H9 (cell line): Measurements from ENCODE around the gene DAB2IP. TPM values are rescaled to one million over a fixed set of nuclear protein-coding genes. Genes with fewer than 3 reads are reported as not detected.

ENCODE experiments used
- DNase-seq: peaks from one replicate; pipeline ENCODE4 v3.0.0-alpha.2; 2017
- H2AFZ ChIP-seq: one replicate; pipeline ENCODE4 v1.6.1; 2013; ENCODE audit warnings: mild to moderate bottlenecking, low read length, control low read depth, moderate library complexity
- H2AK5ac ChIP-seq: 2 replicates; pipeline ENCODE4 v1.6.1; 2013; ENCODE audit warnings: low read length, control low read depth, mixed read lengths; ENCODE audit not compliant: insufficient read length
- H2BK120ac ChIP-seq: one replicate; pipeline ENCODE4 v1.6.1; 2013; ENCODE audit warnings: low read depth, mild to moderate bottlenecking, low read length, control low read depth, inconsistent platforms; ENCODE audit not compliant: poor library complexity, severe bottlenecking
- H2BK12ac ChIP-seq: 2 replicates; pipeline ENCODE4 v1.6.1; 2013; ENCODE audit warnings: low read length, control low read depth, mixed read lengths, low read depth; ENCODE audit not compliant: insufficient read length
- H2BK15ac ChIP-seq: 2 replicates; pipeline ENCODE4 v1.6.1; 2013; ENCODE audit warnings: low read depth, low read length, control low read depth
- H2BK20ac ChIP-seq: one replicate; pipeline ENCODE4 v1.6.1; 2013; ENCODE audit warnings: low read depth, mild to moderate bottlenecking, low read length, control low read depth, inconsistent platforms; ENCODE audit not compliant: poor library complexity, severe bottlenecking
- H2BK5ac ChIP-seq: 2 replicates; pipeline ENCODE4 v1.6.1; 2013; ENCODE audit warnings: low read length, control low read depth, mixed read lengths; ENCODE audit not compliant: insufficient read length
- H3K14ac ChIP-seq: 2 replicates; pipeline ENCODE4 v1.6.1; 2013; ENCODE audit warnings: low read length, control low read depth; ENCODE audit not compliant: insufficient read depth
- H3K18ac ChIP-seq: 2 replicates; pipeline ENCODE4 v1.6.1; 2013; ENCODE audit warnings: low read depth, mild to moderate bottlenecking, mixed read lengths, low read length, control low read depth; ENCODE audit not compliant: insufficient read length
- H3K23ac ChIP-seq: 2 replicates; pipeline ENCODE4 v1.6.1; 2013; ENCODE audit warnings: low read length, control low read depth, mixed read lengths, low read depth; ENCODE audit not compliant: insufficient read length
- H3K23me2 ChIP-seq: 2 replicates; pipeline ENCODE4 v1.6.1; 2013; ENCODE audit warnings: low read depth, mild to moderate bottlenecking, mixed read lengths, low read length, control low read depth; ENCODE audit not compliant: insufficient read length, poor library complexity, severe bottlenecking
- H3K27ac ChIP-seq: 2 replicates; pipeline ENCODE4 v1.5.1; 2013; ENCODE audit warnings: low read length, control low read depth, mixed read lengths, low read depth; ENCODE audit not compliant: insufficient read length
- H3K27me3 ChIP-seq: 2 replicates; pipeline ENCODE4 v1.6.1; 2013; ENCODE audit warnings: low read length, control low read depth, inconsistent platforms; ENCODE audit not compliant: insufficient read depth
- H3K4ac ChIP-seq: 2 replicates; pipeline ENCODE4 v1.6.1; 2013; ENCODE audit warnings: low read depth, mild to moderate bottlenecking, control low read depth, inconsistent platforms, low read length, moderate library complexity
- H3K4me1 ChIP-seq: 2 replicates; pipeline ENCODE4 v1.6.1; 2013; ENCODE audit warnings: low read length, control low read depth, inconsistent platforms; ENCODE audit not compliant: insufficient read depth
- H3K4me2 ChIP-seq: 2 replicates; pipeline ENCODE4 v1.6.1; 2013; ENCODE audit warnings: low read length, control low read depth, mixed read lengths; ENCODE audit not compliant: insufficient read length, insufficient read depth
- H3K56ac ChIP-seq: 2 replicates; pipeline ENCODE4 v1.6.1; 2013; ENCODE audit warnings: low read depth, mild to moderate bottlenecking, mixed read lengths, low read length, control low read depth; ENCODE audit not compliant: insufficient read length
- H3K79me1 ChIP-seq: 2 replicates; pipeline ENCODE4 v1.6.1; 2013; ENCODE audit warnings: low read depth, mild to moderate bottlenecking, moderate library complexity, low read length, control low read depth, inconsistent platforms; ENCODE audit not compliant: insufficient read depth, poor library complexity, severe bottlenecking
- H3K79me2 ChIP-seq: 2 replicates; pipeline ENCODE4 v1.6.1; 2013; ENCODE audit warnings: low read length, control low read depth, inconsistent platforms; ENCODE audit not compliant: insufficient read depth
- H3K9ac ChIP-seq: 2 replicates; pipeline ENCODE4 v1.6.1; 2013; ENCODE audit warnings: low read length, control low read depth, mixed read lengths; ENCODE audit not compliant: insufficient read length; ENCODE audit errors: extremely low read depth
- H3K9me3 ChIP-seq: one replicate; pipeline ENCODE4 v1.6.1; 2013; ENCODE audit warnings: low read depth, low read length, inconsistent platforms; ENCODE audit not compliant: control insufficient read depth
- H3T11ph ChIP-seq: one replicate; pipeline ENCODE4 v1.6.1; 2013; ENCODE audit warnings: mild to moderate bottlenecking, low read length, control low read depth, inconsistent platforms
- H4K20me1 ChIP-seq: one replicate; pipeline ENCODE4 v1.6.1; 2013; ENCODE audit not compliant: control insufficient read depth, insufficient read length, insufficient read depth
- H4K5ac ChIP-seq: 2 replicates; pipeline ENCODE4 v1.6.1; 2013; ENCODE audit warnings: low read depth, mild to moderate bottlenecking, mixed read lengths, low read length, control low read depth; ENCODE audit not compliant: insufficient read length
- H4K8ac ChIP-seq: replicated peaks from 2 replicates; pipeline ENCODE4 v1.6.1; 2013; ENCODE audit warnings: low read length, control low read depth, mixed read lengths, low read depth; ENCODE audit not compliant: insufficient read length
- H4K91ac ChIP-seq: 2 replicates; pipeline ENCODE4 v1.6.1; 2013; ENCODE audit warnings: low read depth, mild to moderate bottlenecking, moderate library complexity, mixed read lengths, low read length, control low read depth; ENCODE audit not compliant: insufficient read length
- H3K27ac Mint-ChIP-seq, 3 experiments: 2 replicates in 2 of 3; 3 replicates in 1 of 3; pipeline ENCODE4 v1.8.0; 2020 to 2021; ENCODE audit warnings: mixed read lengths in 3 of 3, mild to moderate bottlenecking in 1 of 3, moderate library complexity in 1 of 3
- H3K27me3 Mint-ChIP-seq: 2 replicates; pipeline ENCODE4 v1.8.0; 2021; ENCODE audit warnings: low read depth, mild to moderate bottlenecking, moderate library complexity, mixed read lengths
- H3K36me3 Mint-ChIP-seq, 3 experiments: 2 replicates in 2 of 3; 3 replicates in 1 of 3; pipeline ENCODE4 v1.8.0; 2020 to 2021; ENCODE audit warnings: low read depth in 3 of 3, mixed read lengths in 3 of 3; ENCODE audit not compliant: insufficient read depth in 1 of 3
- H3K4me1 Mint-ChIP-seq, 2 experiments: 2 replicates each; pipeline ENCODE4 v1.8.0; 2020; ENCODE audit warnings: mixed read lengths in 2 of 2
- H3K4me3 Mint-ChIP-seq, 2 experiments: 2 replicates in 1 of 2; 3 replicates in 1 of 2; pipeline ENCODE4 v1.8.0; 2020 to 2021; ENCODE audit warnings: mild to moderate bottlenecking in 2 of 2, mixed read lengths in 2 of 2, moderate library complexity in 1 of 2
- H3K9me3 Mint-ChIP-seq, 2 experiments: 2 replicates in 1 of 2; 3 replicates in 1 of 2; pipeline ENCODE4 v1.8.0; 2020; ENCODE audit warnings: mild to moderate bottlenecking in 2 of 2, mixed read lengths in 2 of 2, moderate library complexity in 1 of 2
- WGBS: extraction: QIAGEN DNeasy Blood & Tissue Kit; methylation state at CpG from one replicate; pipeline ENCODE4 v1.1.7; 2013; ENCODE audit warnings: missing lambda C conversion rate, low lambda C conversion rate, mixed read lengths; ENCODE audit not compliant: insufficient read length; ENCODE audit errors: extremely low coverage; 5-methylcytosine and 5-hydroxymethylcytosine counted together
- total RNA-seq: library from RNA; stranded (reverse); gene quantifications from 2 replicates; pipeline ENCODE4 v1.2.1, GENCODE V29; 2021
- TF ChIP-seq, protein P1 (sequence below): fragments of 200-600 bp; sonication (generic); conservative IDR thresholded peaks from 3 replicates; pipeline ENCODE4 v1.8.0; 2021; ENCODE audit warnings: antibody characterized with exemption, mild to moderate bottlenecking

DAB2IP gene
- total RNA-seq, 1 experiment from 2014 or later = 22.6 TPM

DNA sequence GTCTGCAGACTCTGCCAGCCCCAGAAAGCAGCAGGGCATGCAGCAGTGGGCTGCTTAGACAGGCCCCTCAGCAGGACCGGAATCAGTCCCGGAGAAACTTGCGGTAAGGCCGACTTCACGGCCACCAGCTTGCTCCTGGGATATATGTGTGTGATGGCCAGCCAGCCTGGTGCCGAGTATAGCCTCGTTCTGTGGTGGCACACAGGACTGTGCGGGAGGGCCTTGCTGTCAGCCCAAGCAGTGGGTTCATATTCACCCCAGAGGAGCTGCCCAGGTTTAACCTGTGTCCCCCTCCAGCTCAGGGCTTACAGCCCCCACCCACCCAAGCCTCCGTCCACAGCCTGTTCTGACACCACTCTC is 112.9 kb downstream of the DAB2IP start:
- DNase-seq = no peak
- H3K27ac Mint-ChIP-seq = peak overlapping the region in 2 of 3 experiments; percentile 49 to 63; a peak in 2 of 7 replicates
- no peaks in the 10 kb centered on the region for H3K9me3 Mint-ChIP-seq
- Histone ChIP-seq H2AFZ (no peak overlapping the region), H3K18ac (no peak overlapping the region), H3K27ac (no peak overlapping the region), H4K91ac (no peak overlapping the region), H2BK12ac (no peak overlapping the region), H3K4ac (no peak overlapping the region), H2BK5ac (no peak overlapping the region), H3K23me2 (no peaks in the 10 kb centered on the region), H3K4me1 (no peaks in the 10 kb centered on the region), H3K9me3 (no peaks in the 10 kb centered on the region), H3K27me3 (no peaks in the 10 kb centered on the region), H3K14ac (no peak overlapping the region), H3K9ac (no peak overlapping the region), H3K79me2 (no peaks in the 10 kb centered on the region), H3K4me2 (no peak overlapping the region), H3K23ac (no peak overlapping the region), H3K79me1 (no peaks in the 10 kb centered on the region), H4K5ac (no peak overlapping the region), H4K20me1 (no peaks in the 10 kb centered on the region), H4K8ac (no peak overlapping the region), H2BK15ac (no peak overlapping the region), H3K56ac (no peak overlapping the region), H2BK120ac (no peak overlapping the region), H2AK5ac (no peak overlapping the region), H2BK20ac (no peak overlapping the region), H3T11ph (no peak overlapping the region)
- peaks cover 0 to 3% of the 10 kb centered on the region in 2 experiments; a peak in 1 of 4 replicates for H3K4me1 Mint-ChIP-seq
- no peaks in the 10 kb centered on the region; the same call in 1 of the 2 replicates for H3K27me3 Mint-ChIP-seq
- TF ChIP-seq, protein P1, sequence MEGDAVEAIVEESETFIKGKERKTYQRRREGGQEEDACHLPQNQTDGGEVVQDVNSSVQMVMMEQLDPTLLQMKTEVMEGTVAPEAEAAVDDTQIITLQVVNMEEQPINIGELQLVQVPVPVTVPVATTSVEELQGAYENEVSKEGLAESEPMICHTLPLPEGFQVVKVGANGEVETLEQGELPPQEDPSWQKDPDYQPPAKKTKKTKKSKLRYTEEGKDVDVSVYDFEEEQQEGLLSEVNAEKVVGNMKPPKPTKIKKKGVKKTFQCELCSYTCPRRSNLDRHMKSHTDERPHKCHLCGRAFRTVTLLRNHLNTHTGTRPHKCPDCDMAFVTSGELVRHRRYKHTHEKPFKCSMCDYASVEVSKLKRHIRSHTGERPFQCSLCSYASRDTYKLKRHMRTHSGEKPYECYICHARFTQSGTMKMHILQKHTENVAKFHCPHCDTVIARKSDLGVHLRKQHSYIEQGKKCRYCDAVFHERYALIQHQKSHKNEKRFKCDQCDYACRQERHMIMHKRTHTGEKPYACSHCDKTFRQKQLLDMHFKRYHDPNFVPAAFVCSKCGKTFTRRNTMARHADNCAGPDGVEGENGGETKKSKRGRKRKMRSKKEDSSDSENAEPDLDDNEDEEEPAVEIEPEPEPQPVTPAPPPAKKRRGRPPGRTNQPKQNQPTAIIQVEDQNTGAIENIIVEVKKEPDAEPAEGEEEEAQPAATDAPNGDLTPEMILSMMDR = no peak
- H3K4me3 Mint-ChIP-seq = no peak overlapping the region
- no CpG with 5 or more reads among the region's 9 CpGs for WGBS
- peaks cover 32 to 56% (median 39%) of the 10 kb centered on the region in 3 experiments; a peak in 6 of 7 replicates for H3K36me3 Mint-ChIP-seq
